Trophoblast cell (in vitro differentiated cells and primary cell): ENCODE measurements around the gene ACACB.

Experiments used
- DNase-seq, 2 donors: peaks; one replicate each; pipeline ENCODE4 v3.0.0-alpha.2; 2016
- H2AFZ ChIP-seq: 2 replicates; pipeline ENCODE4 v1.6.1; 2013; ENCODE audit warnings: low read length, moderate library complexity, mild to moderate bottlenecking; ENCODE audit not compliant: insufficient read depth, poor library complexity
- H2AK5ac ChIP-seq: 2 replicates; pipeline ENCODE4 v1.6.1; 2013; ENCODE audit warnings: mild to moderate bottlenecking, low read length
- H2BK120ac ChIP-seq: 2 replicates; pipeline ENCODE4 v1.6.1; 2013; ENCODE audit warnings: low read length, mild to moderate bottlenecking, moderate library complexity; ENCODE audit not compliant: insufficient read depth, poor library complexity
- H2BK12ac ChIP-seq: 2 replicates; pipeline ENCODE4 v1.6.1; 2013; ENCODE audit warnings: mild to moderate bottlenecking, low read length, moderate library complexity
- H2BK5ac ChIP-seq: 2 replicates; pipeline ENCODE4 v1.6.1; 2013; ENCODE audit warnings: low read length, low read depth, moderate library complexity, mild to moderate bottlenecking; ENCODE audit not compliant: poor library complexity
- H3K14ac ChIP-seq: 2 replicates; pipeline ENCODE4 v1.6.1; 2013; ENCODE audit warnings: mild to moderate bottlenecking, low read length
- H3K18ac ChIP-seq: 2 replicates; pipeline ENCODE4 v1.6.1; 2013; ENCODE audit warnings: mild to moderate bottlenecking, low read length
- H3K23ac ChIP-seq: 2 replicates; pipeline ENCODE4 v1.6.1; 2013; ENCODE audit warnings: low read length
- H3K27ac ChIP-seq: 2 replicates; pipeline ENCODE4 v1.5.1; 2013; ENCODE audit warnings: low read depth, mild to moderate bottlenecking, inconsistent platforms, low read length, moderate library complexity
- H3K27me3 ChIP-seq: 2 replicates; pipeline ENCODE4 v1.6.1; 2013; ENCODE audit warnings: inconsistent platforms, mild to moderate bottlenecking, low read length, moderate library complexity; ENCODE audit not compliant: insufficient read depth
- H3K36me3 ChIP-seq, 2 experiments: 1 replicate in 1 of 2; 2 replicates in 1 of 2; pipeline ENCODE4 v1.6.1; 2013; ENCODE audit warnings: low read length in 2 of 2, mild to moderate bottlenecking in 2 of 2, moderate library complexity in 1 of 2; ENCODE audit not compliant: insufficient read depth in 2 of 2, control insufficient read depth in 1 of 2
- H3K4ac ChIP-seq: 2 replicates; pipeline ENCODE4 v1.6.1; 2013; ENCODE audit warnings: low read depth, mild to moderate bottlenecking, low read length, moderate library complexity
- H3K4me1 ChIP-seq, 2 experiments: 1 replicate in 1 of 2; 2 replicates in 1 of 2; pipeline ENCODE4 v1.6.1; 2013; ENCODE audit warnings: low read length in 2 of 2, mild to moderate bottlenecking in 2 of 2, moderate library complexity in 1 of 2; ENCODE audit not compliant: insufficient read depth in 2 of 2, control insufficient read depth in 1 of 2
- H3K4me2 ChIP-seq: 2 replicates; pipeline ENCODE4 v1.6.1; 2013; ENCODE audit warnings: inconsistent platforms, mild to moderate bottlenecking, low read length, moderate library complexity
- H3K4me3 ChIP-seq: 2 replicates; pipeline ENCODE4 v1.5.1; 2013; ENCODE audit warnings: mild to moderate bottlenecking, low read depth, low read length, inconsistent platforms
- H3K79me1 ChIP-seq: one replicate; pipeline ENCODE4 v1.6.1; 2013; ENCODE audit warnings: low read length
- H3K79me2 ChIP-seq: 2 replicates; pipeline ENCODE4 v1.6.1; 2013; ENCODE audit warnings: low read length, mild to moderate bottlenecking; ENCODE audit not compliant: control insufficient read depth, insufficient read depth, poor library complexity
- H3K9ac ChIP-seq: 2 replicates; pipeline ENCODE4 v1.6.1; 2013; ENCODE audit warnings: mild to moderate bottlenecking, low read length
- H3K9me3 ChIP-seq: 2 replicates; pipeline ENCODE4 v1.6.1; 2013; ENCODE audit warnings: low read depth, mild to moderate bottlenecking, control low read depth, inconsistent platforms, low read length; ENCODE audit not compliant: insufficient read depth
- H4K12ac ChIP-seq: 2 replicates; pipeline ENCODE4 v1.6.1; 2013; ENCODE audit warnings: low read depth, mild to moderate bottlenecking, low read length, moderate library complexity
- H4K8ac ChIP-seq: 2 replicates; pipeline ENCODE4 v1.6.1; 2013; ENCODE audit warnings: low read depth, mild to moderate bottlenecking, low read length, moderate library complexity
- H4K91ac ChIP-seq: one replicate; pipeline ENCODE4 v1.6.1; 2013; ENCODE audit warnings: low read depth, mild to moderate bottlenecking, low read length, moderate library complexity
- WGBS: extraction: QIAGEN DNeasy Blood & Tissue Kit; methylation state at CpG from one replicate; pipeline ENCODE4 v1.1.7; 2013; ENCODE audit warnings: missing lambda C conversion rate; ENCODE audit not compliant: insufficient read length, insufficient coverage; ENCODE audit errors: extremely low coverage; 5-methylcytosine and 5-hydroxymethylcytosine counted together

The ACACB gene

GRCh38 chr12:109279525-109279924, 163.1 kb downstream of the ACACB start:
- Histone ChIP-seq H3K36me3 (no peaks in the 10 kb centered on the region), H3K4me2 (no peak overlapping the region), H3K27ac (no peak overlapping the region), H2BK120ac (no peak overlapping the region), H3K23ac (no peak overlapping the region), H3K79me1 (no peaks in the 10 kb centered on the region), H3K4me3 (no peak overlapping the region), H4K12ac (no peak overlapping the region), H3K4ac (no peak overlapping the region), H3K4me1 (peaks cover 0 to 3% of the 10 kb centered on the region in 2 experiments), H3K27me3 (no peaks in the 10 kb centered on the region), H2AK5ac (no peak overlapping the region), H2BK12ac (no peak overlapping the region), H3K9me3 (peaks cover 1% of the 10 kb centered on the region), H3K9ac (no peak overlapping the region), H3K14ac (no peak overlapping the region), H3K18ac (no peak overlapping the region), H2AFZ (no peak overlapping the region), H3K79me2 (no peaks in the 10 kb centered on the region), H4K8ac (no peak overlapping the region), H4K91ac (no peak overlapping the region), H2BK5ac (no peak overlapping the region)
- WGBS, result no CpG with 5 or more reads among the region's 13 CpGs
- DNase-seq, result no peak

GRCh38 chr12:109281452-109281851, 165.1 kb downstream of the ACACB start:
- H3K27me3 ChIP-seq, result no peaks in the 10 kb centered on the region
- H4K91ac ChIP-seq, result no peak overlapping the region
- H2BK5ac ChIP-seq, result no peak overlapping the region
- no CpG with 5 or more reads among the region's 17 CpGs for WGBS
- H3K4ac ChIP-seq, result no peak overlapping the region
- no peak overlapping the region for H3K14ac ChIP-seq
- H3K79me2 ChIP-seq, result no peaks in the 10 kb centered on the region
- peaks cover 1% of the 10 kb centered on the region for H3K9me3 ChIP-seq
- no peak overlapping the region for H3K4me3 ChIP-seq
- DNase-seq, result no peak
- H3K18ac ChIP-seq, result no peak overlapping the region
- no peak overlapping the region for H2BK12ac ChIP-seq
- H3K23ac ChIP-seq, result no peak overlapping the region
- no peak overlapping the region for H3K4me2 ChIP-seq
- no peaks in the 10 kb centered on the region for H3K36me3 ChIP-seq
- H3K9ac ChIP-seq, result no peak overlapping the region
- no peak overlapping the region for H2BK120ac ChIP-seq
- H2AFZ ChIP-seq, result no peak overlapping the region
- no peak overlapping the region for H3K27ac ChIP-seq
- H3K4me1 ChIP-seq, result peaks cover 0 to 3% of the 10 kb centered on the region in 2 experiments
- no peak overlapping the region for H2AK5ac ChIP-seq
- H3K79me1 ChIP-seq, result no peaks in the 10 kb centered on the region
- H4K8ac ChIP-seq, result no peak overlapping the region
- no peak overlapping the region for H4K12ac ChIP-seq

DNA sequence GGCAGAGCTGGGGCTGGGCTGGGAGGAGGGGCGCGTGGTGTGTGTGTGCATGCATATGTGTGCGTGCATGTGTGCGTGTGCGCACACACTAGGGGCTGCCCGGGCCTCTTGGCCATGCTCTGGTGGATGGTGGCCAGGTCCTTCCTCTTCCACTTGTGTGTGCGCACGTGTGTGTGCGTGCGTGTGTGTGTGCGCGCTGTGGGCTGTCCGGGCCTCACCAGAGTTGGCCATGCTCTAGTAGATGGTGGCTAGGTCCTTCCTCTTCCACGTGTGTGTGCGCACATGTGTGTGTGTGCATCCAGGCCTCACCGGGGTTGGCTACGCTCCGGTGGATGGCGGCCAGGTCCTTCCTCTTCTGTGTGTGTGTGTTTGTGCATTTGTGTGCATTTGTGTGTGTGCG, 168.0 kb downstream of the ACACB start:
- H3K79me2 ChIP-seq, result no peaks in the 10 kb centered on the region
- WGBS, result no CpG with 5 or more reads among the region's 20 CpGs

GRCh38 chr12:109286252-109286651, 169.9 kb downstream of the ACACB start:
- no peaks in the 10 kb centered on the region for H3K27me3 ChIP-seq

More for the DNA sequence above, 168.0 kb downstream of the ACACB start:
- Histone ChIP-seq H3K27me3 (no peaks in the 10 kb centered on the region), H4K12ac (no peak overlapping the region), H4K91ac (no peak overlapping the region), H3K27ac (no peak overlapping the region), H3K79me1 (no peaks in the 10 kb centered on the region), H3K4me1 (no peaks in the 10 kb centered on the region), H3K4me3 (no peak overlapping the region), H2AFZ (no peak overlapping the region), H3K9ac (peak overlapping the region; percentile 10), H3K36me3 (no peaks in the 10 kb centered on the region), H3K14ac (no peak overlapping the region), H2BK120ac (no peak overlapping the region), H3K18ac (no peak overlapping the region), H2BK12ac (no peak overlapping the region), H3K9me3 (no peaks in the 10 kb centered on the region), H3K4ac (no peak overlapping the region), H3K4me2 (no peak overlapping the region), H2BK5ac (no peak overlapping the region), H4K8ac (no peak overlapping the region), H3K23ac (no peak overlapping the region), H2AK5ac (no peak overlapping the region)
- DNase-seq, result no peak

More at GRCh38 chr12:109286252-109286651, 169.9 kb downstream of the ACACB start:
- Histone ChIP-seq H4K8ac (no peak overlapping the region), H3K9ac (no peak overlapping the region), H3K79me1 (no peaks in the 10 kb centered on the region), H2AK5ac (no peak overlapping the region), H2BK5ac (no peak overlapping the region), H2BK12ac (no peak overlapping the region), H3K36me3 (no peaks in the 10 kb centered on the region), H3K14ac (no peak overlapping the region), H4K12ac (no peak overlapping the region), H3K18ac (no peak overlapping the region), H3K79me2 (no peaks in the 10 kb centered on the region), H4K91ac (no peak overlapping the region), H3K9me3 (no peaks in the 10 kb centered on the region), H2AFZ (no peak overlapping the region), H3K27ac (no peak overlapping the region), H3K23ac (no peak overlapping the region), H2BK120ac (no peak overlapping the region), H3K4me3 (no peak overlapping the region), H3K4me2 (no peak overlapping the region), H3K4ac (no peak overlapping the region), H3K4me1 (no peaks in the 10 kb centered on the region)
- DNase-seq, result no peak
